ENCODE data around the gene IL1B.

Gene IL1B

GRCh38 chr2:112803691-112804521 lies 32.7 kb downstream of the IL1B start:
- DNase-seq (ENCODE audit: low spot score) = peak; percentile 79

- no peak for DNase-seq (ENCODE audit: low spot score)
These were observed 35.5 kb downstream of the IL1B start for GRCh38 chr2:112800881-112801583.

- DNase-seq (ENCODE audit: low spot score) = no peak
These were observed 37.3 kb downstream of the IL1B start for GRCh38 chr2:112798979-112799975.

GRCh38 chr2:112796486-112796885 lies 40.1 kb downstream of the IL1B start:
- DNase-seq (ENCODE audit: low spot score) = no peak

- no peak for DNase-seq (ENCODE audit: low spot score)
These were observed 40.8 kb downstream of the IL1B start for GRCh38 chr2:112795774-112796173.

GRCh38 chr2:112794841-112795240 lies 41.7 kb downstream of the IL1B start:
- no peak for DNase-seq (ENCODE audit: low spot score)

GRCh38 chr2:112794131-112794733 lies 42.3 kb downstream of the IL1B start:
- peak; percentile 38 for DNase-seq (ENCODE audit: low spot score)

GRCh38 chr2:112793449-112793978 lies 43.1 kb downstream of the IL1B start:
- DNase-seq (ENCODE audit: low spot score) = no peak

- no peak for DNase-seq (ENCODE audit: low spot score)
These were observed 44.2 kb downstream of the IL1B start for GRCh38 chr2:112792419-112792818.

GRCh38 chr2:112791693-112792230 lies 44.8 kb downstream of the IL1B start:
- no peak for DNase-seq (ENCODE audit: low spot score)

GRCh38 chr2:112791019-112791418 lies 45.6 kb downstream of the IL1B start:
- DNase-seq (ENCODE audit: low spot score) = no peak

GRCh38 chr2:112790305-112790704 lies 46.3 kb downstream of the IL1B start:
- no peak for DNase-seq (ENCODE audit: low spot score)

- no peak for DNase-seq (ENCODE audit: low spot score)
These were observed 47.4 kb downstream of the IL1B start for GRCh38 chr2:112789186-112789585.

- DNase-seq (ENCODE audit: low spot score) = no peak
These were observed 47.9 kb downstream of the IL1B start for GRCh38 chr2:112788653-112789052.

GRCh38 chr2:112787729-112788393 lies 48.7 kb downstream of the IL1B start:
- no peak for DNase-seq (ENCODE audit: low spot score)

- DNase-seq (ENCODE audit: low spot score) = no peak
These were observed 49.3 kb downstream of the IL1B start for GRCh38 chr2:112787294-112787693.

GRCh38 chr2:112784199-112785189 lies 52.1 kb downstream of the IL1B start, which contains the start of gene IL1A:
Gene IL1A, minus strand, starts transcription at chr2:112784493. Its CDS starts 723 bp downstream, at chr2:112783770.
- no peak for DNase-seq (ENCODE audit: low spot score)

- no peak for DNase-seq (ENCODE audit: low spot score)
These were observed 53.3 kb downstream of the IL1B start for GRCh38 chr2:112783187-112783714.

GRCh38 chr2:112782234-112782799 lies 54.3 kb downstream of the IL1B start:
- DNase-seq (ENCODE audit: low spot score) = no peak

Measured in hepatic stellate cell (primary cell).